GM18526 (cell line): ENCODE measurements around the gene ASTN2.

Experiments used
- POLR2A ChIP-seq: IDR thresholded peaks from 3 replicates; pipeline ENCODE4 v1.6.1; 2011; ENCODE audit not compliant: insufficient read length; ENCODE audit errors: extremely low read depth

The ASTN2 gene

DNA sequence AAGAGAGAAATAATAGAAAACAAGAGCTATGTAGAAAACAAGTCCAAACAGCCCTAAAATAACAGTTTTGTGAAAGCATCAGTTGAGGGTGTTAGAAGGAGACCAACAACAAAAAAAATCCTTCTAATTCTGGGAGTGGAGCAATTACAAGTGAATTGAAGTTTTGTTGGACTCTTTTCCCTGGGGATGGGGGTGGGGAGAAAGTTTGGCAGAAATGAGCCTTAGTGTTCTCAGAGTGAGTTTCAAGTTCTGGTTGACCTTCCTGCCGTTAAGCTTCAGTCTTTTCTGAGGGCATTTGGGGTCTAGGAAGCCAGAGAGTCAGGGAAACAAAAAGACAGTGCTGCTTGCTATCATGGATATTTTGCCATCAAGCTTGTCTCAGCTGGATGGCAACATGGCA, 834.0 kb downstream of the ASTN2 start:
- TF ChIP-seq POLR2A, result no peak

DNA sequence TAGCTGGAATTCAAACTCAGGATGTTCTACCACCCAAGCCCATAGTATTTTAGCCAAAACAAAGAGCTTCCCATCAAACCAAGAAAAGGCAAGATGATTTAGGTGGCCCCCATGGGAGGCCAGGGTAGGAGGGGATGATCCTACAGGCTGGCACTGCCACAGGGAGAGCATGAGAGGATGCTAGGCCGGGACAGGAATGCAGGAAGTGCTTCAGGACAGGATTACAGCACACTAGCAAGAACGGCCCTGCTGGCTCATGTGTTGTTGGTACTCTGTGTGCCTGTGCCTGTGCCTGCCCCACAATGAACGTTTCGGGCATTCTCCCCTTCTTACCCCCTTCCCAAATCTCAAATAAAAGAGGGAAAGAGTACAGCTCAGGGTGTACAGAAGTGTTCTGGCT, 838.5 kb downstream of the ASTN2 start:
- no peak for TF ChIP-seq POLR2A

DNA sequence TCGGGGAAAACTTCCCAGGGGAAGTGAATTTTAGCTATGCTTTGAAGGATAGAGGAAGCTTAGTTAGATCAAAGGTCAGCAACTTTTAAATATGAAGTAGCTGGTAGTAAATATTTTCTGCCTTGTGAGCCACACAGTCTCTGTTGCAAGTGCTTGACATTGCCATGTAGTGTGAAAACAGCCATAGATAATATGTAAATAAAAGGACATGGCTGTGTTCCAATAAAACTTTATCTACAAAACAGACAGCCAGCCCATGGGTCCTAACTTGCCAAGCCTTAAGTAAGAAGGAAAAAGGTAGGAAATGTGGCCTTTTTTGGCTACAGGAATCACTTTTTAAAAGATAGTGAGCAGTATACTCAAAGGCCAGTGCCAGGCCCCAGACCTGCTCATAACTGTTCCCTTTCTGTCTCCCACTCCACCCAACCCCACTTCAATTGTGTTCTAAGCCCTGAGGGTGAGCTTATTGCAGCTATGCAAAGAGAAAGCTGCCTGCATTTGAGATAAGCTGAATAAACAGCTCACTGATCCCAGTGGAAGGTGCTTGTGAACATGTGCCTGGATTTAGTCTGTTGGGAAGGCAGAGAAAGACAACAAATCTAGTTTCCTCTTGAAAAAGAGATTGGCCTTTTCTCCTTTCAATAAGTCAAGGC, 840.7 kb downstream of the ASTN2 start:
- TF ChIP-seq POLR2A, result no peak

DNA sequence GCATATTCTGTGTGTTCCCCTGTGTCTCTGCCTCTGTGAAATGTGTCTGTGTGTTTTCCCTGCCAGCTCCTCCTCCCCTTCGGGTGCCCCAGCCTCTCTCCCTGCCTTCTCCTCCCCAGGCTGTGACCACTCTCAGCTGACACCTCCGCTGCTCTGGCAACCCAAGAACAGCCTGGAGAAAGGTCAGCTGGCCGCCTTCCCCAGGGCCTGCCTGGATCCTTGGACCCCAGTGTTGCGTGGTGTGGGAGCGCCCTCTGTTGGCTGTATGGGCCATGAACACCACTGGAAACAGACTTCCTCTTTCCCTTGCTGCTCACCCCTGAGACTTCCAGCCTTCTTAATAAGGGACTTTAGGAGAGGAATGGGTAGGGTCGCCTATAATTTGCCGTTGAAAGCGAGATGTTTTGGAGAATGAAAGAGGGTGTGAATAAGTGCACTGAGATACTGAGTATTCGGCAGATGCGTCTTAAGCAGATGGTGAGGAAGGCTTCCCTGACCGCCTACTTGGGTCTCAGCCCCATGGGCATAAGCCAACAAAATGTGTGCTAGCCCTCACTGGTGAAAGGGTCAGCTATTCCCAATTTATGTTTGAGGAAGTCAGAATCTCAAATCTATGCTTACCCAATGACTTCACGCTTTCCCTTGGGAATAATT, 842.6 kb downstream of the ASTN2 start:
- no peak for TF ChIP-seq POLR2A

DNA sequence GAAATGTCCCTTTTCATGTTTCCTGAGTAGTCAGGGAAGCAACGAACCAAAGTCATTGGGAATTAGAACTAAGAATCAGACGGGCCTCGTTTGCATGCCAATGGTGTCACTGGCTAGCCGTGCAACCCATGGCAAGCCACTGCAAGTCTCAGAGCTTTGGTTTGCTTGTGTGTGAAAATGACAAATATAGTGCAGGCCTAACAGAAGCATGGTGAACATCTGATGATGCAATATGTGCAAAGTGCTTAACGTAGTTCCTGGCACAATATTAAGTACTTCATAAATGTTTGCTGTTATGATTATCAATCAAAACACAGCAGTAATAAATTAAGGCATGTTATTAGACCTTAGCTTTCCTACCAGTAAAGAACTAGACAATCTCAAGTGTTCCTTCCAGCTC, 845.7 kb downstream of the ASTN2 start:
- TF ChIP-seq POLR2A, result no peak

DNA sequence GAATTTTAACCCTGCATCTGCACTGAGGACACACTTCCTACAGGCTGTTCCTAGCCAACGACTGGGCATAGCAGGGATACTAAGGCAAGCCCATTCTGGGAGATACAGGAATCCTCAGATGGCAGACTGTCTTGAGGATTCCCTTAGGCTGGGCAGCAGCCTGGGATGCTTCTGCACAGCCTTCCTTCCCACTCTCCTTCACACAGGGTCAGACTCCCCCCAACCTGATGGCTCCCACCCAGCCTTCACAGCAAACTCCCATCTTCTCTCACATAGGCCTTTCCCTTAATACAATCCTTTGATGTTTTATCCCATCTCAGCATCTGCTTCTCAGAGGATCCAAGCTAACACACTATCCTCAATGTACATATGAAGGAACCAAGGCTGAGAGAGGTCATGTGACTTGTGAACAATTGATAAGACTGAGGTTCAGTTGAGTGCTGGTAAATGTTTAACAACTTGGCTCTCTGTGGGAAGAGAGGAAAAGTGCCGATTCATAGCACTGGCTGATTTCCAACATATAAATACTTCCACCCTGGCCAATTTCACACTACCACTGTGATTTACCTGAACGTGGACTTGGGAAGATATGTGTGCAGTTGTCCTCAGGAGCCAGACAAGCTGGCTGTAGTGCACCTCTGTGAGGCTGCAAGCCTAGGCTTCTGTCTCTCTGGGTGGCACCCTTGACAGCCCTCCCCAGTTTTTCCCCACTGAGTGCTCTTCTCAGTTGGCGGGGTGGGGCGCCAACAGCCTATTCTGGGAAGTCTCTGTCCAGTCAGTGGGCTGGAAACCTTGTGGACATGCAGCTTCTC, 848.0 kb downstream of the ASTN2 start:
- TF ChIP-seq POLR2A, result no peak

DNA sequence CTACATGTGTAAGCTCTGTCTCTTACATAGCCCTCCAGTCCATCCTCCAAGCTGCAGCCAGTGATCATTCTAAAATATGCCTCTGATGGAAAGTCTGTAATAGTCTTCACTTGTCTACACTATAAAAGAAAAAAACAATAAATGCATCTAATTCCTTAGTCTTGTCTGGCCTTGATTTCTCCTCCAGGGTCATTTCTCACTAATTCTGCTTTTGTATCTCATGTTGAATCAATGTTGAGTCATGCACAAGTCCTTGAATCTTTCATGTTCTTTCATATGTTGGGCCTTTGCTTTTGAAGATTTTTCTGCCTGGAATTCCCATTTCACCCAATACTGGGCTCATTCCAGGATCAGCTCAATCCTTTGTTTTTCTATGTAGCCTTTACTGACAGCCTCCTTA, 848.9 kb downstream of the ASTN2 start:
- TF ChIP-seq POLR2A, result no peak

DNA sequence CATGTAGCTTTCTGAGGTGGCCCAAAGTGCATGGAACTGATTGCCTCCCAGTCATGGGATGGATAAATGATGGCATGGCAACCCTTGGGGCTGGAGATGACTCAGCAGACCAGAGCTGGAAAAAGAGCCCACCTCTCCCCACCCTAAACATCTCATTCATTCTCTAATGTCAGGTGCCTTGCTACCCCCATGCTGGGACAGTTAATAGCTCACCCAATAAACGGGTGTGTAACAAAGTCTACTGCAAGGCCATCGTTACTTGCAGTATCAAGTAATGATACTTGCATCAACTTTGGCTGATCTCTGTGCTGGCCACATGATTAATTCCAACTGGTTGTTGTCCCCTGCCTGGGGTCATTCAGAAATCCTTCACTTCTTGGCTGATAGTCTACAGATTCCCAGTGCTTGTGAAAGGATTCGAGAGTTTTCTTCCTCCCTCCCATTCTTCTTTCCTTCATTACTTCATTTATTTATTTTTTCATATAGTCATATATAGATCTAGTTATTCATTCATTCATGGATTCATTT, 850.5 kb downstream of the ASTN2 start:
- no peak for TF ChIP-seq POLR2A

DNA sequence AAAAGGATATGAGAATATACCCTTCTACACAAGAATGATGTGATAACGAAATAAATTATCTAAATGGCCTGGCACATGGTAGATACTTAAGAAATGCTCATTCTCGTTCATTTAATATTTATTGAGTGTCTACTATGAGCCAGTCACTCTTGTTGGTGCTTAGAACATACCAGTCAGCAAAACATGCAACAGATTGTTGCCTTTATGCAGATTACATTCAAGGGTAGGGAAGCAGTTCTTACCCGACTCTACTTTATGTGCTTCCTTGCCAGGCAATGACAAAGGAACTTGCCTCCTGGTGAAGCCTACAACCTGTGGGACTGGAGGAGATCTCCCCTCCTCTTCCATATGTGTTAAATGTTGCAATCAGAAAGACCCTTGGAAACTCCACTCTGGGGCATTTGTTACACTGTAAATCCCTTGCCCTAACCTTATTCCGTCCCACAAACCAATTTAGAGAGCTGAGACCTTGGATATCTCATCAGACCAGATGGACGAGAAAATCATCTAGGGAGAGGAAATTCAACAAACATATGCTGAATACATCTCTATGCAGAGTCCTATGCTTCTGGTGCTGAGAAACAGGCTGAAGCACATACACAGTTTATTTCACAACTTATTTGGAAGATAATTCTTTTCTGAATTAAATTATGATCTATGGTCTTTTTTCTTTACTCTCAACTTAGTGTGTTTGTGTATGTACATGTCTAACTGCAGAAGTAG, 855.9 kb downstream of the ASTN2 start:
- TF ChIP-seq POLR2A, result no peak

DNA sequence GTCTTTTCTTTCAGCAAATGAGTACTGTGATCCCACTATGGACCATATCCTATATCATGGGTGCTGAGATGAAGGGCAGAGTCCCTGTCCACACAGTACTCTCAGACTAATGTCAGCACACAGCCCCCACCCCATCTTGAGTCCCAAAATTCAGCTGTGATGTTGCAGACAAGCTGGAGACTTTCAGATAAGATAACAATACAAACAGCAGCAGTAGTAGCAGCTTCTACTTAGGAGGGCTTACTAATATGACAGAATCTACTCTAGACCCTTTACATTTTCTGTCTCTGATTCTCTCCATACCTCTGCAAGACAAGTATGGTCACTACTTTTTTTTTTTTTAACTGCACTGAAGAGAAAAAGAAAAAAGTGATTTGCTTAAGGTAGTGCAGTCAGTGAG, 856.8 kb downstream of the ASTN2 start:
- TF ChIP-seq POLR2A, result no peak

DNA sequence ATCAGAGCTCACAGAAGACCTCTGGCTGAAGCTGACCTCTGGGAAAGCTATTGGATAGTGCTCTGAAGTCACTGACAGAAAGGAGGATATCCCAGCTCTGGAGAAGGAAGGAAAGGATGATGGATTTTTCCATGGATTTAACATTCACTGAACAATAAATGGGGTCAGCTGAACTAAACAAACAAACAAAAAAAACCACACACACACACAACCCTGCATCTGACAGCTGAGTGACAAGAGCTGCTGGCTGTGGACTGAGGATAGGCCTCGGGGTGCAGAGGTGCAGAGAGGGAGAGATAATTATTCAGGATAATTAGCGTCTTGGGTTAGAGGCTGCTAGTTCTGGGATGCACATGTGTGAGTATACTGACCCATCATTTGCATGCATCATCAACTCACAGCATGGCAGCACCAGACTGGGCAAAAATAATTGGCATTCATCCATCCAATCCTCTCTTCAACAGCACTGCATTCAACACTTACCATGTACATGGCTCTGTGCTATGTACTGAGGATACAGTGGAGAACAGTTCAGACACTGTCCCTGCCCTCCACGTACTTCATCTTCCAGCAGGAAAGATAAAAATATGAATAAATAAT, 859.2 kb downstream of the ASTN2 start:
- no peak for TF ChIP-seq POLR2A

DNA sequence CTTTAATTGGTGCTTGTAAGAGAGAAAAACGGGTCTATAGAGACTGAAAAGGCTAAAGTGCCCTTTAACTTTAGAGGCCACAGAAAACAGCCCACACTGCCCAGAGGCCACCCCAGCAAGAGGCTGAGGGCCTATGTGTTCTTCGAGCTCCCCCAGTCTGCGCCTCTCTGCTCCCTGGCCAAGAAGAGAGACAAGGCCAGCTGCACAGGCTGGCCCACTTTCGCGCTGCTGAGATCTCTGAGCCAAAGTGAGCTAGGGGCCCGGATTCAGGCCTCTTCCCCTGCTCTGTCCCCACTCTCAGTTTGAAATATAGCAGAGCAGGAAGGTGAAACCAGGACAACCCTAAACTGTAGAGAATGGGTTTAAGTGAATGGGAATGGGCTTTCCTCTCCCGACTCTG, 859.7 kb downstream of the ASTN2 start:
- no peak for TF ChIP-seq POLR2A

DNA sequence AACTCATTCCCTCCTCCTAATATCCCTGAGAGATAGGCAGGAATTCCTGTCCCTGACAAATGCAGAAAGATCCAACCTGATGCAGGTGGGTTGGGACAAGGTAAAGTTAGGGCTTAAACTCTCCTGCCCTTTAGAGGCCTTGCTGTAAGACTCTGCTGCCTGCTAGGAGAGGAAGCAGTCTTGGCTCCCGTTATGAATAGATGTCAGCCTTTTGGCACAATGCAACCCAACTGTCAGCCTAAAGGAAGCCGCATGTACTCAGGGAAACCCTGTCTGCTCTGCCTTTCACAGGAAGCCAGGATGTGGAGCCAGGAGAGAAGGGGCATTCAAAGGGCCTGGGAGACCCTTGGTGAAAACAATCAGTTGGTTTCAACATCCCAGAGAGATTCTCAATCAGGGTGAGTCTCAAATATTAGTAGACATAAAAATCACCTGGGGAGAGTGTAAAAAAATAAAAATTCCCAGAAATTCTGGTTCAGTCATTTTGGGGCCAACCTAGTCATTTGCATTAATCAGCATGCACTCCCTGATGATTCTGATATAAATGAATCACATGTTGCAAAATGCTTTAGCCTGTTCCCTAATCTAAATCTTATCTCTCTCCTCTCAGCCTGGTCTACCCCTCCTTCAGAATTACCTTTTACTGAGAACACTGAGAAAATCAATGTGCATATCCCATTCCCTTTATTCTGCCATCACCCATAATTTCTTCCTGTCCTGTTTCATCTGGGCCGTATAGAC, 864.0 kb downstream of the ASTN2 start:
- TF ChIP-seq POLR2A, result no peak
